Left forelimb (tissue), 1 donor: Measurements from ENCODE around the gene KDM5B.
"Not testable (repeated sequence)": the region's sequence is repeated elsewhere in the genome, so short reads cannot be mapped to it uniquely, and the experiment has no call there.

Source experiments
- DNase-seq: peaks from one replicate; pipeline ENCODE4 v3.0.0-alpha.2; 2018; ENCODE audit warnings: low spot score

Gene KDM5B

GRCh38 chr1:202812176-202813026 is 4.2 kb upstream of the KDM5B start:
- DNase-seq, result no peak

GRCh38 chr1:202811296-202812175 is 3.3 kb upstream of the KDM5B start:
- DNase-seq, result no peak

GRCh38 chr1:202810615-202811295 is 2.5 kb upstream of the KDM5B start, which contains the start of gene PCAT6:
Gene PCAT6 (plus strand): TSS chr1:202810954.
- peak; percentile 96 for DNase-seq

- no peak for DNase-seq
Measured at GRCh38 chr1:202810193-202810614, 2.0 kb upstream of the KDM5B start.

GRCh38 chr1:202809597-202810159 is 1.5 kb upstream of the KDM5B start:
- DNase-seq, result no peak

- peak; percentile 75 for DNase-seq
Measured at GRCh38 chr1:202807451-202807925, 733 bp downstream of the KDM5B start.

GRCh38 chr1:202806845-202807450 is 1.3 kb downstream of the KDM5B start:
- DNase-seq, result peak; percentile 71

- DNase-seq, result no peak
Measured at GRCh38 chr1:202805886-202806844, 2.1 kb downstream of the KDM5B start.

- DNase-seq, result no peak
Measured at GRCh38 chr1:202804126-202804525, 4.1 kb downstream of the KDM5B start.

GRCh38 chr1:202802998-202803932 is 5.0 kb downstream of the KDM5B start:
- no peak for DNase-seq

GRCh38 chr1:202802034-202802433 is 6.2 kb downstream of the KDM5B start:
- DNase-seq, result no peak

- no peak for DNase-seq
Measured at GRCh38 chr1:202801175-202801574, 7.0 kb downstream of the KDM5B start.

- DNase-seq, result no peak
Measured at GRCh38 chr1:202800742-202801141, 7.5 kb downstream of the KDM5B start.

GRCh38 chr1:202798792-202799331 is 9.4 kb downstream of the KDM5B start:
- no peak for DNase-seq

- no peak for DNase-seq
Measured at GRCh38 chr1:202798260-202798659, 10.0 kb downstream of the KDM5B start.

GRCh38 chr1:202796670-202797069 is 11.6 kb downstream of the KDM5B start:
- no peak for DNase-seq

GRCh38 chr1:202794931-202795330 is 13.3 kb downstream of the KDM5B start:
- DNase-seq, result not testable (repeated sequence)

- DNase-seq, result no peak
Measured at GRCh38 chr1:202794051-202794740, 14.0 kb downstream of the KDM5B start.
